Mammary epithelial cell (primary cell): Measurements from ENCODE around the gene GBX1.

ENCODE experiments used
- EZH2 ChIP-seq: IDR thresholded peaks from 2 replicates; pipeline ENCODE4 v1.6.1; 2012; ENCODE audit warnings: low read length, inconsistent platforms, borderline replicate concordance
- TF ChIP-seq, protein P1 (sequence below), 2 donors: IDR thresholded peaks in 1 of 2; conservative IDR thresholded peaks in 1 of 2; 2 replicates each; pipeline ENCODE4 v1.5.1; 2011 to 2012; ENCODE audit warnings: inconsistent platforms in 2 of 2, low read length in 2 of 2, mild to moderate bottlenecking in 2 of 2, control low read depth in 1 of 2, low read depth in 1 of 2; ENCODE audit not compliant: insufficient read depth in 1 of 2; ENCODE audit errors: extremely low read depth in 1 of 2

DNA sequence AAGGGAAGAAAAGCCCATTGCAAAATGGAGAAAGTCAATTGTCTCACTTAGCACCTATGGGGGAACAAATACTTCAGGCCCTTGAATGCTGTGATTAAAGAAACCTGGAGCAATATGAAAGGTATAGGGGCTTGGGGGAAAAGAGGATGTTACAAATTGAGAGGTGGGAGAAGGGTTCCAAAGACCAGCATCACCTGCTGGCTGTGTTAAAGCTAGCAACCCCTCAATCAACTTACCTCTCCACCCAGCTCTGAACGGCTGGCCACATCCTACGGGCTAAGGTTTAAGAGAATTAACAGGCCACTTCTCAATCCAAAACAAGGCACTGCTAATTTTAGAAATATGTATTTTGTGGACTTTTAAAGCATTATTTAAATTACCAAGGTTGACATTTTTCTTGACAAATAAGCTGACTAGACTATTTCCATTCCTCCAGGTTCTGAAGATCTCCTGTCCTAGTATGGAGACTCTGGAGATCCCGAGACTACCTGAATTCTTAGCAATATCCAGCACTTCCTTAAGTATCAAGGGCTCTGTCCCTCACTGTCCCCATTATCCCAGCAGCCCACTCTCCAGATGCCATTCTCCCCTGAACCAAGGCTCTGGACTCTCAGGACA, 43.8 kb upstream of the GBX1 start:
- TF ChIP-seq, protein P1, sequence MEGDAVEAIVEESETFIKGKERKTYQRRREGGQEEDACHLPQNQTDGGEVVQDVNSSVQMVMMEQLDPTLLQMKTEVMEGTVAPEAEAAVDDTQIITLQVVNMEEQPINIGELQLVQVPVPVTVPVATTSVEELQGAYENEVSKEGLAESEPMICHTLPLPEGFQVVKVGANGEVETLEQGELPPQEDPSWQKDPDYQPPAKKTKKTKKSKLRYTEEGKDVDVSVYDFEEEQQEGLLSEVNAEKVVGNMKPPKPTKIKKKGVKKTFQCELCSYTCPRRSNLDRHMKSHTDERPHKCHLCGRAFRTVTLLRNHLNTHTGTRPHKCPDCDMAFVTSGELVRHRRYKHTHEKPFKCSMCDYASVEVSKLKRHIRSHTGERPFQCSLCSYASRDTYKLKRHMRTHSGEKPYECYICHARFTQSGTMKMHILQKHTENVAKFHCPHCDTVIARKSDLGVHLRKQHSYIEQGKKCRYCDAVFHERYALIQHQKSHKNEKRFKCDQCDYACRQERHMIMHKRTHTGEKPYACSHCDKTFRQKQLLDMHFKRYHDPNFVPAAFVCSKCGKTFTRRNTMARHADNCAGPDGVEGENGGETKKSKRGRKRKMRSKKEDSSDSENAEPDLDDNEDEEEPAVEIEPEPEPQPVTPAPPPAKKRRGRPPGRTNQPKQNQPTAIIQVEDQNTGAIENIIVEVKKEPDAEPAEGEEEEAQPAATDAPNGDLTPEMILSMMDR (conservative IDR thresholded peaks at IDR 0.05 in 1 of 2, IDR thresholded peaks at IDR 0.05 in 1 of 2; ENCODE audit: extremely low read depth in 1 of 2, insufficient read depth in 1 of 2, low read depth in 1 of 2, low read length in 2 of 2): no peak
- TF ChIP-seq EZH2: no peak
